ENCODE measurements around the gene STK31.

DNA sequence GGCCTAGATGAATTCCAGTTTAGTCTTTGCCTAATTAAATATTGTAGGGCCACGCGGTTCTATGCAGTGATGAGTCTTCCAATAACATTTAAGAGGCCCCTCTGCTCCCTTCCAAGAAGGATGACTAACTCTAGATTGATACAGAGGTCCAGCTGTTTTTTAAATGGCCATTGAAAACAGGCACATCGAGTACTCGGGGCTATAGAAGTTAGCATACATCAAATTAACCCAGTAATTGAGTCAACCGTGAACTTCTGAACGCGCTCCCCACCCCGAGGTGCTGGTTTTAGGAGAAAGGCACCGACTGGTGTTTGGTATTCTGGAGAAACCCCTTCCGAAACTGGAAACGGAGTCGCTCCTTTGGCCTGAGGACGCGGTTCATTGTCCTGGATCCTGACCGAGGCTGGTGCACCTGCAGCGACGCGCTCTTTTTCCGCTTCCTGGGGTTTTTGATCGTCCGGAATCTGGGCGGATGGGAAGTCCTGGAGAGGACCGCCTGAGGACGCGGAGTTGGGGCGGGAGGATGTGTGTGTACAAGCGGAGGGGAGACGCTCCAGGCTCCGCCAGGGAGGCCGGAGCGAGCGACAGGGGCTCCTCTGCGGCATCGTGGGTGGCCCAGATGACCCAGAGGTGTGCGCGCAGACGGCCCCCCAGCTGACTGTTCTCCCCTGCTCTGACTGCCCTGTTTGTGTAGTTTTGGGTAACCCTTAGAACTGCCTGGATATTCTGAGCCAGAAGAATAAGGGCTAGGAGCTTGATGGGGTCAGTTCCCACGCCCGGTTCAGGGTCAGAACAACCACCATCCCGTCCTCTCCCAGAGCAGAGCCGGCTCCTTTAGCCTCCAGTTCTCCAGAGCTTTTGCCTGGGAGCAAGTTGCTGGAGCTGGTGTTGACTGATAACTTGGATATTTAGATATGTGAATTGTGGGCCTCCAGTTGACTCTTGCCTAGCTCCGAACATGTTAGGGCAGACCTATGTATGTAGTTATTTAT is 29.3 kb upstream of the STK31 start:
- no peak for TF ChIP-seq EZH2 (IDR thresholded peaks at IDR 0.05; ENCODE audit: borderline replicate concordance, low read depth, low read length, severe bottlenecking)
- no peak for TF ChIP-seq FOS (IDR thresholded peaks at IDR 0.05; ENCODE audit: borderline replicate concordance, insufficient read depth, low read length)
- no peak for TF ChIP-seq CTCF (IDR thresholded peaks at IDR 0.05; ENCODE audit: extremely low read depth in 1 of 2, insufficient read depth in 1 of 2, low read depth in 1 of 2, low read length in 2 of 2)
